Loucy (cell line): ENCODE measurements around the gene LRIG1.
"Not testable (repeated sequence)": the region's sequence is repeated elsewhere in the genome, so short reads cannot be mapped to it uniquely, and the experiment has no call there.

Source experiments
- H2AFZ ChIP-seq: fragments of 200-600 bp; sonication (generic); 2 replicates; pipeline ENCODE4 v1.6.0; 2016; ENCODE audit warnings: antibody characterized with exemption, mild to moderate bottlenecking, low read length, moderate library complexity
- H3F3A ChIP-seq: fragments of 200-600 bp; 2 replicates; pipeline ENCODE4 v1.6.0; 2016; ENCODE audit warnings: antibody characterized with exemption, low read depth, mild to moderate bottlenecking
- H3K27me3 ChIP-seq: fragments of 200-600 bp; sonication (generic); 2 replicates; pipeline ENCODE4 v1.6.1; 2014; ENCODE audit warnings: low read length, mild to moderate bottlenecking; ENCODE audit not compliant: insufficient read depth, poor library complexity, severe bottlenecking
- H3K36me3 ChIP-seq: fragments of 200-600 bp; sonication (generic); 2 replicates; pipeline ENCODE4 v1.6.1; 2016; ENCODE audit warnings: low read length; ENCODE audit not compliant: insufficient read depth
- H3K4me1 ChIP-seq: fragments of 200-600 bp; sonication (generic); 2 replicates; pipeline ENCODE4 v1.5.1; 2014; ENCODE audit warnings: low read length, mild to moderate bottlenecking; ENCODE audit not compliant: insufficient read depth, poor library complexity, severe bottlenecking
- H3K4me2 ChIP-seq: fragments of 200-600 bp; sonication (generic); 2 replicates; pipeline ENCODE4 v1.6.0; 2014; ENCODE audit warnings: antibody characterized with exemption, low read length, low read depth, mild to moderate bottlenecking; ENCODE audit not compliant: poor library complexity, severe bottlenecking
- H3K4me3 ChIP-seq: fragments of 200-600 bp; sonication (generic); 2 replicates; pipeline ENCODE4 v1.5.1; 2014; ENCODE audit warnings: low read length, mild to moderate bottlenecking, mixed read lengths; ENCODE audit not compliant: poor library complexity, severe bottlenecking
- H3K79me2 ChIP-seq: fragments of 200-600 bp; sonication (generic); 2 replicates; pipeline ENCODE4 v1.6.1; 2014; ENCODE audit warnings: low read length; ENCODE audit not compliant: insufficient read depth
- H3K9ac ChIP-seq: fragments of 200-600 bp; sonication (generic); 2 replicates; pipeline ENCODE4 v1.6.0; 2014; ENCODE audit warnings: mild to moderate bottlenecking, low read depth, low read length, moderate library complexity; ENCODE audit not compliant: poor library complexity, severe bottlenecking
- H3K9me2 ChIP-seq: fragments of 200-600 bp; sonication (generic); replicated peaks from 2 replicates; pipeline ENCODE4 v1.6.1; 2016; ENCODE audit warnings: low read depth, low read length, mixed read lengths
- H3K9me3 ChIP-seq: fragments of 200-600 bp; sonication (generic); 2 replicates; pipeline ENCODE4 v1.6.1; 2014; ENCODE audit warnings: mild to moderate bottlenecking, antibody characterized with exemption, low read length, low read depth; ENCODE audit not compliant: insufficient read depth
- H4K20me1 ChIP-seq: fragments of 200-600 bp; sonication (generic); 2 replicates; pipeline ENCODE4 v1.6.0; 2014; ENCODE audit warnings: antibody characterized with exemption, low read length, mild to moderate bottlenecking; ENCODE audit not compliant: insufficient read depth, poor library complexity, severe bottlenecking
- EZH2phosphoT487 ChIP-seq: fragments of 200-600 bp; IDR thresholded peaks from 2 replicates; pipeline ENCODE4 v1.6.1; 2018; ENCODE audit warnings: antibody characterized with exemption, mild to moderate bottlenecking, moderate library complexity, borderline replicate concordance
- TF ChIP-seq, protein P1 (sequence below): fragments of 200-600 bp; sonication (generic); conservative IDR thresholded peaks from 2 replicates; pipeline ENCODE4 v1.5.1; 2014; ENCODE audit warnings: mild to moderate bottlenecking, antibody characterized with exemption, low read length

LRIG1 gene

DNA sequence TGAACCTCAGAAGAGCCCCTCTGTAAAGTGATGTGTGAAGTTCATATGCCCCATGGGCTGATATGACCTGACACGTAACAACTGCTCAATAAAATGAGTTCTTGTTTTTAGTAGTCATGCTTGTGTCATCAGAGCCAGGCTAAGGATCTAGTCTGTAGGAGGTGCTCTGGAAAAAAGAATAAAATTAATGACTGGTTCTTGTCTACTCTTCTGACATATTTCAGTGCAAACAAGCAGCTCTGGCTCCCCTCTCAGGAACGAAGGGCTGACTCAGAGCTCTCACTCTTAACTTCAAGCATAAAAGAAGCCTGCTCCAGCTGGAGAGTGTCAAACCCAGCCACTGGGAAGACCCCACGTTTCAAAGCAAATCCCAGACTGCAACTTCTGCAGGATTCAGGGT lies 77.0 kb downstream of the LRIG1 start:
- Histone ChIP-seq H3K79me2 (peaks cover 85% of the 10 kb centered on the region), H3K36me3 (peaks cover 15% of the 10 kb centered on the region; the same call in 1 of the 2 replicates), H3K4me3 (no peak overlapping the region), H4K20me1 (peaks cover 5% of the 10 kb centered on the region), H3F3A (no peaks in the 10 kb centered on the region), H3K9me3 (peaks cover 15% of the 10 kb centered on the region; the same call in 1 of the 2 replicates), H3K4me2 (no peak overlapping the region), H3K27me3 (no peaks in the 10 kb centered on the region), H3K4me1 (peaks cover 21% of the 10 kb centered on the region), H3K9ac (no peak overlapping the region), H3K9me2 (no peaks in the 10 kb centered on the region), H2AFZ (no peak overlapping the region)
- TF ChIP-seq, protein P1, sequence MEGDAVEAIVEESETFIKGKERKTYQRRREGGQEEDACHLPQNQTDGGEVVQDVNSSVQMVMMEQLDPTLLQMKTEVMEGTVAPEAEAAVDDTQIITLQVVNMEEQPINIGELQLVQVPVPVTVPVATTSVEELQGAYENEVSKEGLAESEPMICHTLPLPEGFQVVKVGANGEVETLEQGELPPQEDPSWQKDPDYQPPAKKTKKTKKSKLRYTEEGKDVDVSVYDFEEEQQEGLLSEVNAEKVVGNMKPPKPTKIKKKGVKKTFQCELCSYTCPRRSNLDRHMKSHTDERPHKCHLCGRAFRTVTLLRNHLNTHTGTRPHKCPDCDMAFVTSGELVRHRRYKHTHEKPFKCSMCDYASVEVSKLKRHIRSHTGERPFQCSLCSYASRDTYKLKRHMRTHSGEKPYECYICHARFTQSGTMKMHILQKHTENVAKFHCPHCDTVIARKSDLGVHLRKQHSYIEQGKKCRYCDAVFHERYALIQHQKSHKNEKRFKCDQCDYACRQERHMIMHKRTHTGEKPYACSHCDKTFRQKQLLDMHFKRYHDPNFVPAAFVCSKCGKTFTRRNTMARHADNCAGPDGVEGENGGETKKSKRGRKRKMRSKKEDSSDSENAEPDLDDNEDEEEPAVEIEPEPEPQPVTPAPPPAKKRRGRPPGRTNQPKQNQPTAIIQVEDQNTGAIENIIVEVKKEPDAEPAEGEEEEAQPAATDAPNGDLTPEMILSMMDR, result no peak
- no peak for TF ChIP-seq EZH2phosphoT487

DNA sequence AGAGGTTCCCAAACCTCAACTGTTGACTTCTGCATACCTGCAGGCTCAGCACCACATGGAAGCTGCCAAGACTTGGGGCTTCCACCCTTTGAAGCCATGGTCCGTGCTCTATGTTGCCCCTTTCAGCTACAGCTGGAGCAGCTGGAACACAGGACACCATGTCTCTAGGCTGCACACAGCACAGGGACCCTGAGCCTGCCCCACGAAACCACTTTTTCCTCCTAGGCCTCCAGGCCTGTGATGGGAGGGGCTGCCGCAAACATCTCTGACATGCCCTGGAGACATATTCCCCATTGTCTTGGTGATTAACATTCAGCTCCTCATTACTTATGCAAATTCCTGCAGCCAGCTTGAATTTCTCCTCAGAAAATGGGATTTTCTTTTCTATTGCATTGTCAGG lies 78.9 kb downstream of the LRIG1 start:
- H3K4me3 ChIP-seq, H2AFZ ChIP-seq, H3K9ac ChIP-seq, H3K4me2 ChIP-seq, H3K27me3 ChIP-seq, H3F3A ChIP-seq, H3K9me2 ChIP-seq, H4K20me1 ChIP-seq: not testable (repeated sequence)
- Histone ChIP-seq H3K36me3 (peaks cover 21% of the 10 kb centered on the region; the same call in 1 of the 2 replicates), H3K4me1 (peaks cover 23% of the 10 kb centered on the region), H3K9me3 (peaks cover 15% of the 10 kb centered on the region; the same call in 1 of the 2 replicates), H3K79me2 (peaks cover 85% of the 10 kb centered on the region)

DNA sequence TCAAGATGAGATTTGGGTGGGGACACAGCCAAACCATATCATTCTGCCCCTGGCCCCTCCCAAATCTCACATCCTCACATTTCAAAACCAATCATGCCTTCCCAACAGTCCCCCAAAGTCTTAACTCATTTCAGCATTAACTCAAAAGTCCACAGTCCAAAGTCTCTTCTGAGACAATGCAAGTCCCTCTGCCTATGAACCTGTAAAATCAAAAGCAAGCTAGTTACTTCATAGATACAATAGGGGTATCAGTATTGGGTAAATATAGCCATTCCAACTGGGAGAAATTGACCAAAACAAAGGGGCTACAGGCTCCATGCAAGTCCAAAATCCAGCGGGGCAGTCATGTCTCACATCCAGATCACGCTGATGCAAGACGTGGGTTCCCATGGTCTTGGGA lies 79.7 kb downstream of the LRIG1 start:
- H3K27me3 ChIP-seq, H3F3A ChIP-seq, H3K9ac ChIP-seq, H2AFZ ChIP-seq, H3K4me3 ChIP-seq, H3K4me2 ChIP-seq, H4K20me1 ChIP-seq, H3K9me2 ChIP-seq: not testable (repeated sequence)
- peaks cover 28% of the 10 kb centered on the region for H3K4me1 ChIP-seq
- peaks cover 15% of the 10 kb centered on the region; the same call in 1 of the 2 replicates for H3K9me3 ChIP-seq
- H3K36me3 ChIP-seq, result peaks cover 27% of the 10 kb centered on the region; the same call in 1 of the 2 replicates
- peaks cover 82% of the 10 kb centered on the region for H3K79me2 ChIP-seq

DNA sequence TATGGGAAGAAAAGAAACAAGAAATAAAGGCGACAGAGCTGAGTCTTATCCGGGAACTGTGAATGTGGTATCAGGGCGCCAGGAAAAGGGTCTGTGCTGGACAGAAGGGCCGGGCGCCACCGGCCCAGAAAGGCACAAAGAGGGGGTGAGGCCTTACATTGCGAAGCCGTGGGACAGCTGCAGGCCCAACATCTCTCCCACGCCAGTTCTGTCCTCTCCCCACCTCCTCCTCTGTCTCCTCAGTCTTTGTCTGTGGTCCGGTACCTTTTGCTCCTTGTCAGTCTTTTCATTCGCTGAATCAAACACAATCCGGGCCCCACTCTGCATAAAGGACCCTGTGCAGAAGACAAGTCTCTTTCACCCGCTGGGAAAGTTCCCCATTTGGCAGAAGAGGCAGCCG lies 81.8 kb downstream of the LRIG1 start:
- H3K4me3 ChIP-seq, result no peak overlapping the region
- H3K36me3 ChIP-seq, result peaks cover 45% of the 10 kb centered on the region
- no peaks in the 10 kb centered on the region for H3F3A ChIP-seq
- H2AFZ ChIP-seq, result no peak overlapping the region
- H3K79me2 ChIP-seq, result peaks cover 61% of the 10 kb centered on the region
- TF ChIP-seq, protein P1, result no peak
- TF ChIP-seq EZH2phosphoT487, result no peak
- H4K20me1 ChIP-seq, result no peaks in the 10 kb centered on the region
- peaks cover 20% of the 10 kb centered on the region for H3K4me1 ChIP-seq
- H3K9ac ChIP-seq, result no peak overlapping the region
- peaks cover 15% of the 10 kb centered on the region; the same call in 1 of the 2 replicates for H3K9me3 ChIP-seq
- no peaks in the 10 kb centered on the region for H3K27me3 ChIP-seq
- no peaks in the 10 kb centered on the region for H3K9me2 ChIP-seq
- no peak overlapping the region for H3K4me2 ChIP-seq
